Measurements from ENCODE around the gene TEDDM1.

DNA sequence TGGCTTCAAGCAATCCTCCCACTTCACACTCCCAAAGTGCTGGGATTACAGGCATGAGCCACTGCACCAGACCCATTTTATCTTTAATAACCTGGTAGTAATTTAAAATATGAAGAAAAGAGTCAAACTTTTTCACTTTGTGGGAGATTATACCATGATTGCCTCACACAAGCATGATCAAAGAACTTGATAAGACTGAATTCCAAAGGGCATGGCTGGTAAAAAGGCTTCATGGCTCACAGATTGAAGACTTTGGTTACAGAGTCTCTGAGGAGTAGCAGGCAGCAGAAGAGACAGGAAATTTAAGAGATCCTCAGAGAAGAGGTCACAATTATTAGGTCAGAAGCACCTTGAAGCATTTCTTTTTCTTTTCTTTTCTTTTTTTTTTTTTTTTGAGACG lies 33.1 kb upstream of the TEDDM1 start:
- TF ChIP-seq CTCF (IDR thresholded peaks at IDR 0.05) = no peak
- no peak for TF ChIP-seq POLR2A (IDR thresholded peaks at IDR 0.05)

Measured in thyroid gland (tissue), 4 donors.